NCI-H524 treated with DMSO at 0.1 percent for 48 hours (cell line): Measurements from ENCODE around the gene MFSD2A.
"Not testable (repeated sequence)": the region's sequence is repeated elsewhere in the genome, so short reads cannot be mapped to it uniquely, and the experiment has no call there.

Experiments
- DNase-seq: peaks from one replicate; lab custom pipeline; 2025; lab: John Stamatoyannopoulos, UW

MFSD2A gene

GRCh38 chr1:39940980-39941871 is 13.7 kb upstream of the MFSD2A start:
- no peak for DNase-seq

GRCh38 chr1:39943471-39944290 is 11.3 kb upstream of the MFSD2A start:
- DNase-seq, result no peak

DNA sequence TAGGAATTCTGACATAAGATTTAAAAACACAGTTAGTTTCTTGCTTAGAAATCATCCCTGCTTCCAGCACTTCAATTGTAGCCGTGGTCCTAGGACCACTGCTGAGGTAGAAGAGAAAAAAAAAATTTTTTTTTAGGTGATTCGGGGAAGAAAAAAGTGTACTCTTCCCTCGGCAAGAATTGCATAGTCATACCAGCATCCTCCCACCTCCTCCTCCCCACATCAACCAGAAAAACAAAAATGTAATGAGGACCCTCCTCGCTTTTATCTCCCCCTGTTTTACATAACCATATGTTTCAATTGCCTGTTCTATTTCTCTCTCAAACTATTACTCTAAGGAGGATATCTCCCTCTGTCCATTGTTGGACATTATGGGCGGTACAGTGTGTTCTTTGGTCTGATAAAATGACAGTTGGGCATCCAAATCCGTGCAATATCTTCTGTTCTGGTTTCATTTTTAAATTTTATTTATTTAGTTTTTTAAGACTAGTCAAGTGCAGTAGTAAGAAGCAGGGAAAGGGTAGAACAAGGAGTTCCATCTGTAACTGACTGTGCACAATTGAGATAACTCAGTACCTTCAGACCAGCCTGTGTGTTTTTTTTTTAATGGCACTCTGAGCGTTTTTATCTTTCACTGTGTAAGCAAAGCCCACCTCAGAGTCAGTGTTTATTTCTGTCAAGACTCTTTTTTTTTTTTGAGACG is 10.4 kb upstream of the MFSD2A start:
- no peak for DNase-seq

- no peak for DNase-seq
These were observed 8.7 kb upstream of the MFSD2A start for GRCh38 chr1:39946216-39946615.

DNA sequence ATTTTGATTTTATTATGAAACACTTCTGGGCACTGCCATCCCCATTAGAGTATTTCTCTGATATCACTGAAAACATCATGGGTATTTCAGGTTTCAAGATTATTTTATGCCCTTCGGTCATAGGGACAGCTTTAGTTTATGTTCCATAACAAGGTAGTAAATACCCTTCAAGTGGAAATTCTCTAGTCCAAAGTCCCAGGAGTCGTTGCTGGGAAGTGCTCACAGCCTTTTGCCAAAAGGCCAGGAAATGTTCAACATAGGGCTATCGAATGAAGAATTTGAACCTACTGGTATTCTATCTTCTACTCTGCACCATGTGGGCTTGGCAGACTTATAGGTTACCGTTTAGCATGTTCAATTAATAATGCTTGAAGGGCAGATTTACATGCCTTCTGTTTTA is 7.7 kb upstream of the MFSD2A start:
- no peak for DNase-seq

- no peak for DNase-seq
These were observed 5.1 kb upstream of the MFSD2A start for GRCh38 chr1:39949891-39950290.

DNA sequence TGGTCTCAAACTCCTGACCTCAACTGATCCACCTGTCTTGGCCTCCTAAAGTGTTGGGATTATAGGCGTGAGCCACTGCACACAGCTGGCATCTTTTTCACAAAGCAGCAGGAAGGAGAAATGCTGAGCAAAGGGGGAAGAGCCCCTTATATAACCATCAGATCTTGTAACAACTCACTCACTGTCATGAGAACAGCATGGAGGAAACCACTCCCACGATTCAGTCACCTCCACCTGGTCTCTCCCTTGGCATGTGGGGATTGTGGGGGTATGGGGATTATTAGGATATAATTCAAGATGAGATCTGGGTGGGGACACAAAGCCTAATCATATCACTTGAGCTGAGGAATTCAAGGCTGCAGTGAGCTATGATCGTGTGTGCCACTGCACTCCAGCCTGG is 3.0 kb upstream of the MFSD2A start:
- no peak for DNase-seq

GRCh38 chr1:39952359-39953110 is 2.4 kb upstream of the MFSD2A start:
- no peak for DNase-seq

DNA sequence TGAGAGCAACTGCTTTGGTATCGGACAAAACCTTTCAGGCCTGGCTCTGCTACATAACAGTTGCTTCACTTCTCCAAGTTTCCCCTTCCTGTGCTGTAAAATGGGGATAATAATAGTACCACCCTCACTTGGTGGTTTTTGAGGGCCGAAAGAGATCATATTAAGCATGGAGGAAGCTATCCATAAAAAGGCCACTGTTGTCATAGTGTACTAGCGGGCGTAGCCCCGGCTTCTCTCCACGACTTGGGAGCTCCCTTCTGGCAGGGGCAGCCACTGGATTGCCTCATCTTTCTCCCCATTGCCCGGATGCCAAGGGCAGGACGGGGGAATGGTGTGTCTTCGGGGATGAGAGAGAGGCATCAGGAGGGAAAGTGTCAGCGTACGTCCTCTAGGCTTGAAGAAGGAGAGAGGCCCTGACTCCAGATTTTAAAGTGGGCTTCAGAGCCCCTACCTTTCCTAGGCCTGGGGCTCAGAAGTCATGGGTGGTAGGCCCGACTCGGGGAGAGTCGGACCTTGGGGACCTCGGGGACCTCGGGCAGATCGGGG is 548 bp upstream of the MFSD2A start:
- DNase-seq, result no peak

DNA sequence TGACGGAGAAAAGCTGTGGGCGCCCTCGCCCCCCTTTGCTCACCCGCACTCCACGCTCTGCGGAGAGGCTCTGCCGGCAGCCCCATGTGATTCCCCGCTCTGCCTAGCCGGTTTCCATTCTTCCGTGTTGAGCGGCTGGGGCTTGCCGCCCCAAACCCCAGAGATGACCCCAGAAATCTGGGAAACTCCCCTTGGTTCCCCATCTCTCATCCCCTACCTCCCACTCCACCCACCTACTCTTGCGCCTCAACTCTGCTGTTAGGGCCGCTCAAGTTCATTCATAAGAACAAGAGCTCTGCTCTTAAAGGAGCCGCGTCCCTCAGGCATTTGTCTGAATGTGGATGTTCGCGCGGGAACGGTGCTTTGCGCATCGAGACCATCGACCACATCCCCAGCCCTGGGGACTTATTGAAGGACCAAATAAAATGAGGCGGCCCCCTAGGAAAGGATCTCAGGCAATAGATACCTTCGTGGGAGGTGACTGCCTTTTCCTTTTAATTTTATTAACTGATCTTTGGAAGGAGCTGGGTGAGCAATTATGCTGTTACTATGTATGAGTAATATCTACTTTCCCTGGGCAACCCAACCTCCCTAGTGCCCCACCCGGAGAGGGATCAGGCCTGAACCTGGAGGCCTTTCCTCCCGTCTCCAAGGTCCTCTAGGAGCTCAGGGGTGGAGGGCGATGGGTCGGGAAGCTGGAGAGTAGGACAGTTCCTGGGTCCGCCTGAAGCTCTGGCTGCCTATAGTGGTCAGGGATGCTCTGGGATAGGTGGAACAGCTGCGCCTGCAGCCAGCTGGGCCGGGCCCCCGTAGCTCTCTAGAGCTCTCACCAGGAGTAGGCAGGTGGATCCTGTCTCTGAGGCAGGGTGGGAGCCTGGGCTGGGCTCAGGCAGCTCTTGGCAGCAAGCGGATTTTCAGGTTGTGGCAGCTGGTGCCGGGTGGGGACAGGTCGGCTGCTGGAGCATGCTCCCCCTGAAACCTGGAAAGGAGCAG is 898 bp downstream of the MFSD2A start:
- DNase-seq, result peak; percentile 43

- no peak for DNase-seq
These were observed 2.5 kb downstream of the MFSD2A start for GRCh38 chr1:39957299-39958015.

- DNase-seq, result no peak
These were observed 3.7 kb downstream of the MFSD2A start for GRCh38 chr1:39958403-39959200.

DNA sequence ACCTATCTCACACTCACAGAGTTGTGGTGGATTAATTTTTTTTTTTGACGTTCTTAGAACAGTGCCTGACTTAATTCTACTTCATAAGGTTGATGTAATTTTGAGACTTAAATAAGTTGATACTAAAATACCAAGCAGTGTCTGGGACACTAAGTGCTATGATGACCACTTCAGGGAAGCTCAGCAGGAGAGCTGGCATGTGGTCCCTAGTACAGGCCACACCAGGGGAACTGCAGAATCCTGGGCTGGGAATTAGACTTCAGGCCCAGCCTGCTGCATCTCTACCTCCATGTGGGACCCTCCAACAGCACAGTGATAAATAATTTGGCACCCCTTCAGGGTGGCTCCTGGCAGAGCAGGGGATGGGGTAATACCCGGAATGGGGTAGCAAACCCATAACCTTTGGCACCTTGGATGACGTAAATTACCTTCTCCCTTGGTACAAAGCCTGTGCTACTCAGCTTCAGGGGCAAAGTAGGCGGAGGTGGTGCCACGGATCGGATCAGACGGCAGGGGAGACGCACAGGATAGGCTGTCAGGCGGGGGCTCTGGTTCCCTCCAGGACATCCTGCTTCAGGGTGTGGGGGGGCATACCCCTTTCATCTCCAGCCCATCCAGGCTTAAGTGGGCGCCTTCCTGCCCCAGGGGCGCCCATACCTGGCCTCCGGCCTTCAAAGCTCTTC is 4.8 kb downstream of the MFSD2A start:
- DNase-seq, result no peak

- no peak for DNase-seq
These were observed 5.5 kb downstream of the MFSD2A start for GRCh38 chr1:39960431-39960958.

DNA sequence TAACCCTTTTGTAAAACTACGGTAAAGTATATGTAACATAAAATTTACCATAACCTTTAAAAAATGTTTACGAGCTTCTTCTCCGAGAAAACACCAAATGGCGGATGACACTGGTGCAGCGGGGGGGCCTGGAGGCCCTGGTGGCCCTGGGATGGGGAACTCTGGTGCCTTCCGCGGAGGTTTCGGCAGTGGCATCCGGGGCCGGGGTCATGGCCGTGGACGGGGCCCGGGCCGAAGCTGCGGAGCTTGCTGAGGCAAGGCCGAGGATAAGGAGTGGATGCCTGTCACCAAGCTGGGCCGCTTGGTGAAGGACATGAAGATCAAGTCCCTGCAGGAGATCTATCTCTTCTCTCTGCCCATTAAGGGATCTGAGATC is 7.5 kb downstream of the MFSD2A start:
- DNase-seq, result no peak

GRCh38 chr1:39962964-39963363 is 8.0 kb downstream of the MFSD2A start:
- not testable (repeated sequence) for DNase-seq

DNA sequence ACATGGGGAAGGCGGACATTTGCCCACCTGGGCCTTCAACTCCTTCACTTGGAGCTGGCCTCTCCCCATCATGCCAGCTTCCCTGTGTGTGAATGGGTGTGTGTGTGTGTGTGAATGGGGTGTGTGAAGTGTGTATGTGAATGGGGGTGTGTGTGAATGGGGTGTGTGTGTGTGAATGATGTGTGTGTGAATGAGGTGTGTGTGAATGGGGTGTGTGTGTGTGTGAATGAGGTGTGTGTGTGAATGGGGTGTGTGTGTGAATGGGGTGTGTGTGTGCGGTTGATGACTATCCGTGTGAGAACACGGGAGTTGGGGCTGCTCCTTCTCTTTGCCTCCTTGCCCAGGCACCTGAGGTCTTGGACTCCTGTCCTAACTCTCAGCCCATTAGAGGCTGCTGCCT is 9.6 kb downstream of the MFSD2A start:
- DNase-seq, result no peak

DNA sequence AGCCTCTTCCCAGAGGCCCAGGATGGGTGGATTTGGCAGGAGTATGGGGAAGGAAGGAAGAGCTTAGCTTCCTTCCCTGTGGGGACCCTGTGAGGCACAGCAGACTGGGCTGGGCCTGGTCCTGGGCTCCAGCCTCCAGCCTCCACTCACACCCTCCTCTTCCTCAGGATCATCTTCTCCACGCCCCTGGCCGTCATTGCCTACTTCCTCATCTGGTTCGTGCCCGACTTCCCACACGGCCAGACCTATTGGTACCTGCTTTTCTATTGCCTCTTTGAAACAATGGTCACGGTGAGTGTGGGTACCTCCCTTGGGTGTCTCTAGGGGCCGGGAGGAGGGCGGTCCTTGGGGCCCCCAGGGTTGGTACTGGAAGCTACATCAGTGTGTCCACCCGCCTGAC is 10.1 kb downstream of the MFSD2A start:
- DNase-seq, result no peak
